Activated CD8-positive, alpha-beta memory T cell treated with anti-CD3 and anti-CD28 coated beads for 48 hours (primary cell): ENCODE results near the gene EPS8L1.
"Not testable (repeated sequence)": the region's sequence is repeated elsewhere in the genome, so short reads cannot be mapped to it uniquely, and the experiment has no call there.

ENCODE experiments used
- DNase-seq, 3 experiments: peaks; one replicate each; pipeline ENCODE4 v3.0.0-alpha.2; 2020; ENCODE audit warnings: low read depth in 2 of 3, low spot score in 2 of 3

EPS8L1 gene

GRCh38 chr19:55092423-55093318 is 17.0 kb downstream of the EPS8L1 start:
- DNase-seq = no peak

GRCh38 chr19:55094456-55095259 is 19.0 kb downstream of the EPS8L1 start:
- no peak for DNase-seq

DNA sequence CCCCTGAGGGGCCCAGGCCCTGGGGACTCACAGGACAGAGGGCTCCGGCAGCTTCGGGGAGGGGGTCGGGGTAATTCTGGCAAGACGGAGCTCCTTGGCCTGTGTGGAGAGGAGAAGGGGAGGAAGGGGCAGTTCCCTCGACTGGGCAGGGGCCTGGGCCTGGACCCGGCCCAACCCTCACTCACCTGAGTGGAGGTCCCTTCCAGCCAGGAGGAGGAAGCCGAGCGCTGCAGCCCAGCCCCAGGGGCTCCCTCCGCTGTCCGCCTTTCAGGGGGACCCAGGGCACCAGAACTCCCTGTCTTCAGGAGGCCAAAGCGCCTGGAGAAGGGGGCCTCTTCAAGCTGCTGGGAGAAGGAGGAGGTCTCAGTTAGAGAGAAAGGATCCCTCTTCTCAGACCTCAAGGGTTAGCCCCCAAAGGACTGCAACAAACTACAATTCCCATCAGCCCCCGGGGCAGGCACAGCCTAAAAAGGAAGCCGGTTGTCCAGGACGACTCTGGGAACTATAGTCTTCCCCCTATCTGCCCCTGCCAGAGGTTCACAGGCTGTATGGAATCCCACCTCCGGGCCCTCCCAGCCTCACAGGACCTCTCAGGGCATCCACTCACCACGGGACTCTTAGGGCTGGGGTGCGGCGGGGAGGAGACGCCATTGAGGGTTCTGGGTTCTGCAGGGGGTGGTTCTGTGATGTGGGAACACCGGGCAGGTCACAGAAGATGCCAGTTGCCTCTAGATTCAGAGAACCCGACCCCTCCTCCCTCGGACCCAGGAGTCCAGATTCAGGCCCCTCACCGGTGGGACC is 19.8 kb downstream of the EPS8L1 start:
- no peak for DNase-seq

DNA sequence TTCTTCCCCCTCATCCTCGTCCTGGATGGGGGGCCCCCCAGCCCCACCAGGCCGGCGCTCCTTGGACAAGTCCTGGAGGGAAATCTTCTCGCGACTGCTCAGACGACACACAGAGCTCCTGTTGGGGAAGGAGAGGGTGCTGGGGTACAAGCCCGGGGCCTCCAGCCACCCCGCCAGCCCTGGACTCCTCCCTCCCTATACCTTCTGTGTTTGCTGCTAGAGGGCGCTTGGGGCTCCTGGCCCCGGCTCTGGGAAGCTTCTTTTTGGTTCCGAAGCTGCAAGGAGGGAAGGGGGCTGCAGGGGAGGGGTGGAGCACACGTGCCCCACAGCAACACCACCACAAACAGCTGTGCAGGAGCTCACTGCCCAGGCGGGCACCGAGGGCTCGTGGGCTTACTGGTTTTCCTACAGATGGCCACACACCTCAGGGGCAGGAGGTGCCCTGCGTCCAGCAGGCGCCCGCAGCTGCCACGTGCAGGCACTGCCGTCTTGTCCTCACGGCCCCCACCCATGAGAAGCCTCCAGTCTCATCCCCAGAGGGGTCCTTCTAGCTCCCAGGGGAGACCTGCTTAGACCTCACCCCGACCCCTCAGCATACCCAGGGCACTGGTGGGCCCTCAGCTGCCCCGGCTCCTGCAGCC is 20.5 kb downstream of the EPS8L1 start:
- DNase-seq = no peak

DNA sequence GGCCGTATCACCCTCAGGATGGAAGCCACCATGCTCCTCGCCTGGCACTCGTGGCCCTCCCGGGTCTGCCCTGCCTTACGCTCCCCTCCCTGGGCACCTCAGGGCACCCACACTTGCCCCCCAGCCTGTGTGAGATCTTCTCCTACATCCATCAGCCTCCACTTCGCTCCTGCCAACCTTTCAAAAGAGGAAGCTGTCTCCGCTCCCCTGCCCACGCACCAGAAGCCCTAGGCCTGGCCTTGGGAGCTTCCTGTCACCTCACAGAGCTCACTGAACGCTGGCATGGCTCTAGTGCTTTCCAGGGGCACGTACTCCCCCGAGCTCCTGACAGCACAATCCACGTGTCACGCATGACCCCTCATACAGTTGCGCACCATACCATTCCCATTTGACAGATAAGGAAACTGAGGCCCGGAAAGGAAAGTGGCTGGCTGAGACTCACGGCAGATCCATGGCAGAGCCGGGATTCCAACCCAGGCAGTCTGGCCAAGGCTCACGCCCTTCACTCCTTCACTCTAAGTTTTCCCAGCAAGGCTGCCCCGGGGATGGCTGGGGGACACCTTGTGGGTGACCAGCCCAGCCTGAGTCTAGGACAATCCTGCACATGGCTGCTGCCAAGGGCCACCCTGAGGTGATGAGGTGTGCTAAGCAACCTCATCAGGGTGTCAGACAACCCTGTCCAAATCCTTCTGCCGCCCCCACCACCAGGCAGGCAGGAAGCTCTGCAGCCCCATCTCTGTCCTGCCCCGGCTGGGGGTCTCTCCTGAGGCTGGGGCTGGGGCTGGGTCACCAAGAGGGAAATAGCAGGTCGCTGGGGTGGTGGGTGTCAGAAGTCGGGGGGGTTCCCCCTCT is 22.4 kb downstream of the EPS8L1 start:
- no peak for DNase-seq

- no peak for DNase-seq
These were observed 23.3 kb downstream of the EPS8L1 start for GRCh38 chr19:55098716-55099556.

- DNase-seq = no peak
These were observed 24.2 kb downstream of the EPS8L1 start for GRCh38 chr19:55099557-55100506.

- no peak for DNase-seq
These were observed 25.6 kb downstream of the EPS8L1 start for GRCh38 chr19:55101261-55101660.

GRCh38 chr19:55103190-55103589 is 27.5 kb downstream of the EPS8L1 start:
- DNase-seq = no peak

DNA sequence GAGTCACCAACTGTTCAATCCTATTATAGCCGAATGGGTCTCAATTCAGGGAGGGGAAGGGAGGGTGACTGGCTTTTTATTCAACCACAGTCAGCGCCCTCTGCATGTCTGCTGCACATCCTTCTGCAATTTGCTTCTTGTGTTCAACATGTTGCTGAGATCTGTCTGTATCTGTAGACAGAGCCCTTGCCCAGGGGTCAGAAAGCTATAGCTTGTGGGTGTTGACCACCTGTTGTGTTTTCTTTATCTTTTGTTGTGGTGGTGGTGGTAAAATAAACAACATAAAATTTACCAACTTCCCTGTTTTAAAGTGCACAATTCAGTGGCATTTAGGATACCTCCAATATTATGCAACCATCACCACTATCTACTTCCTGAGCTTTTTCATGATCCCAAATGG is 29.6 kb downstream of the EPS8L1 start:
- DNase-seq = no peak

GRCh38 chr19:55106591-55106990 is 30.9 kb downstream of the EPS8L1 start:
- no peak for DNase-seq

- not testable (repeated sequence) for DNase-seq
These were observed 31.6 kb downstream of the EPS8L1 start for GRCh38 chr19:55107252-55107651.

DNA sequence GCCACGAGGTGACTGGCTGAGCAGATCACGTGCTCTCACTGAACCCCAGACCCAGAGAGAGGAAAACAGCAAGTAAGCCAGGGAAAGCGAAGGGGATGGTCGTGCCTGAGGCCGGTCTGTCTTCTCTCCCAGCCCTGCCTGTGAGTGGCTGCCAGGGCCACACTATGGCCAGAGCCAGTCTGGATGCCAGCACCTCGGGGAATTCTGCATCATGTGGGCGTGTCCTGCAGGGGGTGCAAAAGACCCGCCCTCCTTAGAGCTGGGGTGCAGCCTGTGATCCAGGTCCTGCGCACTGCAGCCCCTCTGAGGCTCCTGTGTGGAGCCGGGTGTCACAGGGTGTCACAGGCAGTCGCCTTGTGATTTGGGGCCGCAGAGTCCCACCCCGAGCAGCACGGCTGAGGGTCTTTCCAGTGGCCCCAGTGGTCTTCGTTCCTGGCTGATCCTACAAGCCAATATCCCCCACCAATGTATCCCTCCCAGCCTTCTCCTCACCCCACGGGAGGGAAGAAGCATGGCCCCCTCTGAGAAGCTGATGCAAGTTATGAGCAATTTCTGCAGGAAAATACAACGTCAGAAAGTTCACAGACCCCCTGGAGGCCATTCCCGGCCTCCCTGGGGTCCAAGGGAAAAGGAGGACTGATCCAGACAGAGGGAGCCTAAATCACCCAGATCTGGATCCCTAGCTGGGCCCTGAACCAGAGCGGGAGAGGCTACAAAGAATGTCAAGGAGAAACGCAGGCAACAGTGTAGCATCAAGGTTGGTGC is 34.0 kb downstream of the EPS8L1 start:
- DNase-seq = no peak

GRCh38 chr19:55111238-55111831 is 35.7 kb downstream of the EPS8L1 start:
- no peak for DNase-seq

- DNase-seq = no peak
These were observed 36.6 kb downstream of the EPS8L1 start for GRCh38 chr19:55112246-55112776.

GRCh38 chr19:55112777-55113569 is 37.3 kb downstream of the EPS8L1 start:
- DNase-seq = no peak
